Left colon (tissue), 2 donors: Measurements from ENCODE around the gene HLA-B. TPM values are rescaled to one million over a fixed set of nuclear protein-coding genes. Genes with fewer than 3 reads are reported as not detected.
"Not testable (repeated sequence)": the region's sequence is repeated elsewhere in the genome, so short reads cannot be mapped to it uniquely, and the experiment has no call there.

Experiments used
- ATAC-seq: fragments of 200-7000 bp; cut with Tn5 transposase; one replicate; pipeline ENCODE4 v1.9.1; 2020; ENCODE audit warnings: mild to moderate bottlenecking, moderate library complexity
- DNase-seq, 2 donors: peaks; one replicate each; pipeline ENCODE4 v3.0.0-alpha.2; 2020
- intact Hi-C, 2 donors: fragments of 100-400 bp; cut with DNase I in 1 of 2; cut with micrococcal nuclease in 1 of 2; formaldehyde crosslinking; loops; one replicate each; pipeline versions ENCODE4 v1.11.2 to v1.14.0; 2022; cut with DNase I, micrococcal nuclease
- long read RNA-seq: library from polyadenylated mRNA; unstranded; transcript quantifications from one replicate; pipeline ENCODE4 v2.0.0, GENCODE V29; 2021
- total RNA-seq, 2 donors: library from RNA; stranded (reverse); fragmentation: NEBNext Ultra II Directional; extraction: Animal tissue kit (Norgen Biotek cat#: 25700); gene quantifications; one replicate each; pipeline ENCODE4 v1.2.1, GENCODE V29; 2021
- donor health status: DM: no; HTN: no; CAD: no.
- donor health status: DM: yes; HTN: yes; CAD: no.

Gene HLA-B
- 1,000 to 10,000 TPM; 1,508 to 2,239 TPM for total RNA-seq
- long read RNA-seq, transcript HLA-B-249 (8 exons, 1,547 nt): major isoform, 881 of 1,272 reads
- long read RNA-seq, transcript HLA-B-254 (3 exons, 917 nt): minor isoform, 11 of 1,272 reads
- long read RNA-seq, partial matches to known transcripts: 355 of 1,272 reads
- long read RNA-seq, other reads (novel, unspliced or antisense): 22 of 1,272 reads

GRCh38 chr6:31356946-31357466, at the start of gene HLA-B:
Gene HLA-B, minus strand, starts transcription at chr6:31357179. Its CDS starts 21 bp downstream, at chr6:31357158.
- intact Hi-C loops: loop anchor here in 1 of 2 donors (10.0 kb wide), 1 partner anchor 82 kb away; the partner anchor contains the start of gene HLA-C
- peak; percentile 93 for ATAC-seq
- peak; percentile 94 to 98 for DNase-seq

GRCh38 chr6:31405996-31406395, 49.0 kb upstream of the HLA-B start:
- ATAC-seq: no peak
- intact Hi-C loops: no loop called here
- no peak for DNase-seq

- DNase-seq, ATAC-seq, intact Hi-C loops: not testable (repeated sequence)
Observed at GRCh38 chr6:31404061-31404364, 47.0 kb upstream of the HLA-B start.

- intact Hi-C loops: no loop called here
- ATAC-seq (peak; percentile 69), DNase-seq (peak; percentile 94)
Observed at GRCh38 chr6:31403283-31404060, 46.5 kb upstream of the HLA-B start, which contains the start of gene MICA. Gene MICA, plus strand, starts transcription at chr6:31403595. Its CDS starts 38 bp downstream, at chr6:31403633.

GRCh38 chr6:31402324-31403282, 45.6 kb upstream of the HLA-B start:
- DNase-seq: peak; percentile 46
- intact Hi-C loops: no loop called here
- no peak for ATAC-seq

- intact Hi-C loops: no loop called here
- DNase-seq: peak in 1 of 2 donors; percentile 70
- ATAC-seq: peak; percentile 31
Observed at GRCh38 chr6:31401403-31401802, 44.4 kb upstream of the HLA-B start.

- intact Hi-C loops: no loop called here
Observed at GRCh38 chr6:31400467-31401289, 43.7 kb upstream of the HLA-B start.

GRCh38 chr6:31399589-31400466, 42.8 kb upstream of the HLA-B start:
- DNase-seq (peak; percentile 94), ATAC-seq (peak; percentile 69)
- intact Hi-C loops: no loop called here

More at GRCh38 chr6:31400467-31401289, 43.7 kb upstream of the HLA-B start:
- ATAC-seq: peak; percentile 57
- peak; percentile 83 to 90 for DNase-seq

GRCh38 chr6:31397901-31398525, 41.0 kb upstream of the HLA-B start:
- intact Hi-C loops: no loop called here
- DNase-seq (no peak), ATAC-seq (no peak)

GRCh38 chr6:31397153-31397499, 40.1 kb upstream of the HLA-B start:
- DNase-seq, ATAC-seq, intact Hi-C loops: not testable (repeated sequence)

GRCh38 chr6:31396422-31397152, 39.6 kb upstream of the HLA-B start:
- DNase-seq: peak; percentile 76 to 92
- intact Hi-C loops: no loop called here
- ATAC-seq: peak; percentile 36

- DNase-seq: no peak
- no peak for ATAC-seq
- intact Hi-C loops: no loop called here
Observed at GRCh38 chr6:31395832-31396231, 38.9 kb upstream of the HLA-B start.

- intact Hi-C loops: loop anchor here in 1 of 2 donors (5.0 kb wide), 1 partner anchor 48 kb away; no protein-coding TSS in a partner anchor
Observed at GRCh38 chr6:31394381-31394780, 37.4 kb upstream of the HLA-B start.

GRCh38 chr6:31393932-31394331, 37.0 kb upstream of the HLA-B start:
- ATAC-seq: no peak
- intact Hi-C loops: loop anchor here in 1 of 2 donors (5.0 kb wide), 1 partner anchor 48 kb away; no protein-coding TSS in a partner anchor
- no peak for DNase-seq

More at GRCh38 chr6:31394381-31394780, 37.4 kb upstream of the HLA-B start:
- DNase-seq (peak in 1 of 2 donors; percentile 59), ATAC-seq (peak; percentile 78)

- not testable (repeated sequence) for DNase-seq, ATAC-seq
- intact Hi-C loops: loop anchor here in 1 of 2 donors (5.0 kb wide), 1 partner anchor 53 kb away; no protein-coding TSS in a partner anchor
Observed at GRCh38 chr6:31389802-31390132, 32.8 kb upstream of the HLA-B start.
